DMS 273 treated with DMSO at 0.1 percent for 48 hours (cell line): Measurements from ENCODE around the gene SLC2A4.

ENCODE experiments used
- DNase-seq: peaks from one replicate; lab custom pipeline; 2025; lab: John Stamatoyannopoulos, UW

The SLC2A4 gene

GRCh38 chr17:7306911-7307685, 25.6 kb downstream of the SLC2A4 start, which contains the start of gene EIF5A:
EIF5A (plus strand) TSS chr17:7307628; CDS start chr17:7309636, 2,008 bp downstream.
- peak; percentile 97 for DNase-seq

GRCh38 chr17:7307686-7308624, 26.4 kb downstream of the SLC2A4 start:
- DNase-seq = no peak

GRCh38 chr17:7308625-7309433, 27.3 kb downstream of the SLC2A4 start:
- DNase-seq = peak; percentile 19

- DNase-seq = no peak
Observed at GRCh38 chr17:7309628-7310027, 28.1 kb downstream of the SLC2A4 start.

- no peak for DNase-seq
Observed at GRCh38 chr17:7311110-7311705, 29.7 kb downstream of the SLC2A4 start.

- DNase-seq = no peak
Observed at GRCh38 chr17:7312432-7313087, 31.0 kb downstream of the SLC2A4 start.

- DNase-seq = no peak
Observed at GRCh38 chr17:7313088-7313889, 31.8 kb downstream of the SLC2A4 start.

- DNase-seq = no peak
Observed at GRCh38 chr17:7313890-7314718, 32.6 kb downstream of the SLC2A4 start.

- no peak for DNase-seq
Observed at GRCh38 chr17:7314719-7315569, 33.4 kb downstream of the SLC2A4 start, which contains the start of gene GPS2. GPS2 (minus strand) TSS chr17:7315360; CDS start chr17:7315052, 308 bp downstream.

GRCh38 chr17:7315570-7316235, 34.2 kb downstream of the SLC2A4 start:
- DNase-seq = no peak

GRCh38 chr17:7317161-7317803, 35.8 kb downstream of the SLC2A4 start:
- no peak for DNase-seq

- DNase-seq = no peak
Observed at GRCh38 chr17:7318121-7318860, 36.8 kb downstream of the SLC2A4 start.

GRCh38 chr17:7321466-7321865, 39.9 kb downstream of the SLC2A4 start:
- DNase-seq = no peak

- no peak for DNase-seq
Observed at GRCh38 chr17:7322520-7323194, 41.1 kb downstream of the SLC2A4 start.

GRCh38 chr17:7323731-7324437, 42.4 kb downstream of the SLC2A4 start:
- no peak for DNase-seq
